NB4 (cell line): ENCODE measurements around the gene CLSTN2.

Experiments used
- CTCF ChIP-seq: IDR thresholded peaks from one replicate; pipeline ENCODE4 v1.5.1; 2012; ENCODE audit warnings: low read depth, low read length
- MAX ChIP-seq: IDR thresholded peaks from 2 replicates; pipeline ENCODE4 v1.6.1; 2011; ENCODE audit warnings: low read depth, low read length
- MYC ChIP-seq: IDR thresholded peaks from 2 replicates; pipeline ENCODE4 v1.6.1; 2011; ENCODE audit warnings: low read depth, low read length

GRCh38 chr3:140292684-140293083 is 357.7 kb downstream of the CLSTN2 start:
- TF ChIP-seq CTCF (no peak), MAX (no peak), MYC (no peak)
